ENCODE results near the gene CLIP4.

The CLIP4 gene

DNA sequence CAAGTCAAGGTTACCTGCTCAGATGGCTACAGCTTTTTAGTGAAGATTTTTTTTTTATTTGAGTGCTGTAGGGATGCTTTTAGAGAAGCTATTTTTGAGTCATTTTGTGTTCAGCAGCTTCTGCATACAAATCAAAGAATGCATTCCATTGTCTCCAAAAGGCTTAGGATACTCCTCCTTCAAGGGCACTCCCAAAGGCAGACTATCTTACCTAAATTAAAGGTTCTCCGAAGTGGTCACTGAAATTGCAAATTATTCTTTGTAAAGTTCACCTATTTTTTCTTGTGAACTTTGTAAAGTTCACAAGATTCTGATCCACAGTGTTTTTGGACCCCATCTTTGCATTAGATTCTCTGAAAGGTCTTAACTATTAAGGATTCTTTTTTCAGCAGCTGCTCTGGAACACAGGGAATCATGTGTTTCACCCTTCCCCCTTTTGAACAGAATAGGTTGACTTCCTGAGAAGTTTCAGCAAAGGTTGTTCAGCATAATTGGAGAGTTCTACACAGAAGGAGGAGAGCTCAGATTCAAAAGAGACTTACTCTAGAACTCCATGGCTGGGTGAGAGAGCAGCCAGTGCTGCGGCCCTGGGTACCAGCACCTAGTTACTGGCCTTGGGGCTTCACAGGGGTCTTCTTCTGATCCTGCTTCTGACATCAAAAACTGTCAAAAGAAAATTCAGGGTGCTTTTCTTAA lies 14.5 kb downstream of the CLIP4 start:
- in situ Hi-C loops (cut with MboI; ENCODE audit: low sequenced_read_pairs), result no loop called here

DNA sequence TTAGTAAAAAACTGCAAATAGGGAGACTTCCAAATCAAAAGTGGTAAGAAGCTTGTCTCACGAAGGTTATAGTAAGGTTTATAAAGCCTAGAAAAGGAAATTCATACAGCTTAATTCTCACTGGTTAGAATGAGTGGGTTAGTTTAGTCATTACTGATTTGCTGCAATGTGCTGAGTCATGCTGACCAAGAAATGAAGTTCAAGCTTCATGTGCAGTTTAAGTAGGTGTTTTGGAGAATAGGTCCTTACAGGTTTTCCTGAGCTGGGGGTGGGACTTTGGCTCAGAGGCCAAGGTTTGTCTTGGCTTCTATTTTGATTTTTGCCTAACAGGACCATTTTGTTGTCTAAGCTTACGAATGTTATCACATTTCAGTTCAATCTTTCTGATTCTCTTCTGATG lies 15.1 kb downstream of the CLIP4 start:
- in situ Hi-C loops (cut with MboI; ENCODE audit: low sequenced_read_pairs), result no loop called here

DNA sequence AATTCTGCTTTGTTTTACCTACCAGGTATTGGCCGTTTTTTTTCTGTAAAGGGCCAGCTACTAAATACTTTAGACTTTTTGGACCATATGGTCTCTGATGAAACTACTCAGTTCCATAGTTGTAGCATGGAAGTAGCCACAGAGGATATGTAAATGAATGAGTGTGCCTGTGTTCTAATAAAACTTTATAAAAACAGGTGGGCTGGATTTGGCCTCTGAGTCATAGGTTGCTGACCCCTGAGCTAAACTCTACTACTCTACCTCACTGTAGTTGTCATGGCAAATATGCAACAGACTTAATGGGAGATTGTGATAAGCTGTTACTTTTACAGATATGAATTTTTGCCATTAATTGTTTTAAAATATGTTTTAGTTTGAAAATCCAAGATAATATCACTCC lies 19.7 kb downstream of the CLIP4 start:
- in situ Hi-C loops (cut with MboI; ENCODE audit: low sequenced_read_pairs), result no loop called here

DNA sequence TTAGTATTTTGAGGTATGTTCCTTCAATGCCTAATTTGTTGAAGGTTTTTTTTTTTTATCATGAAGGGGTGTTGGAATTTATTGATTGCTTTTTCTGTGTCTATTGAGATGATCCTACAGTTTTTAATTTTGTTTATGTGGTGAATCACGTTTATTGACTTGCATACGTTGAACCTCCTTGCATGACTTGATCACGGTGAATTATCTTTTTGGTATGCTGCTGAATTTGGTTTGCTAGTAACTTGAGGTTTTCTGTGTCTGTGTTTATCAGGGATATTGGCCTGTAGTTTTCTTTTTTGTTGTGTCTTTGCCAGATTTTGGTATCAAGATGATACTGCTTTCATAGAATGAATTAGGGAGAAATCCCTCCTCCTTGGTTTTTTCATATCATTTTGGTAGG lies 23.9 kb downstream of the CLIP4 start:
- in situ Hi-C loops (cut with MboI; ENCODE audit: low sequenced_read_pairs), result no loop called here

DNA sequence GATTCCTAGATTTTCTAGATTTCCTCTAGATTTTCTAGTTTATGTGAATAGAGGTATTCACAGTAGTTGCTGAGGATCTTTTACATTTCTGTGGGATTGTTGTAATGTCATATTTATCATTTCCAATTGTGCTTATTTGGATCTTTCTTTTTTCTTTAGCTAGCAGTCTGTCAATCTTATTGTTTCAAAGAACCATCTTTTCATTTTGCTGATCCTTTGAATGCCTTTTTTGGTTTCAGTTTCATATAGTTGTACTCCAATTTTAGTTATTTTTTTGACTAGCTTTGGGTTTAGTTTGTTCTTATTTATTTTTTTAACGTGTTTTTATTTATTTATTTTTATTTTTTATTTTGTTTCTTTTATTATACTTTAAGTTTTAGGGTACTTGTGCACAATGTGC lies 24.5 kb downstream of the CLIP4 start:
- in situ Hi-C loops (cut with MboI; ENCODE audit: low sequenced_read_pairs), result no loop called here

DNA sequence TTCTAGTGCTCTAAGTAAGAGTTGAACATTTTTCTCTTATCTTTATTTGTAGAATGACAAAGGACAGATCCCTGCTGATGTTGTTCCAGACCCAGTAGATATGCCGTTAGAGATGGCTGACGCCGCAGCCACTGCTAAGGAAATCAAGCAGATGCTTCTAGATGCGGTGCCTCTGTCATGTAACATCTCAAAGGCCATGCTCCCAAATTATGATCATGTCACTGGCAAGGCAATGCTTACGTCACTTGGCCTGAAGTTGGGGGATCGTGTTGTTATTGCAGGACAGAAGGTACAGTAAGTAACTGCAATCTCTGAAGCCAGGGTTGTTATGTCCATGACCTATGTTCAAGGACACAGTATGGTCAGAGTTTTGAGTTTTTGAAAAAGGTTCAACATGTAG lies 28.4 kb downstream of the CLIP4 start:
- in situ Hi-C loops (cut with MboI; ENCODE audit: low sequenced_read_pairs), result no loop called here

DNA sequence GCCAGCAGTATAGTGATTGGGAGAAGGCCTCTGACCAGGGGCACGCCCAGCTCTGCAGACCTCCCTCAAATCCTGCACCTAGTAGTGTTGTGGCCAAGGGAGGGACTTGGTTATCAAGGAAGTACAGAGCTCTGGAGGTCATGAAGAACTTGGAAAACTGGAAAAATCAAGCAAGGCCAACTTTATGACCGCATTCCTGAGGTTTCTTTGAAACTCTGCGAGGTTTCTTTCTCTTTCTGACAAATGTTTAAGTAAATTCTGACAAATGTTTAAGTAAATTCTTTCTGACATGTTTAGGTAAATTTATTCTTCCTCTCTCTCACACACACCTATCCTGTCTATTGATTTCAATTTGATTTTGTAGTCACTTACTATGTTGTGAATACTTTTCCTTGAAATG lies 31.0 kb downstream of the CLIP4 start:
- in situ Hi-C loops (cut with MboI; ENCODE audit: low sequenced_read_pairs), result no loop called here

DNA sequence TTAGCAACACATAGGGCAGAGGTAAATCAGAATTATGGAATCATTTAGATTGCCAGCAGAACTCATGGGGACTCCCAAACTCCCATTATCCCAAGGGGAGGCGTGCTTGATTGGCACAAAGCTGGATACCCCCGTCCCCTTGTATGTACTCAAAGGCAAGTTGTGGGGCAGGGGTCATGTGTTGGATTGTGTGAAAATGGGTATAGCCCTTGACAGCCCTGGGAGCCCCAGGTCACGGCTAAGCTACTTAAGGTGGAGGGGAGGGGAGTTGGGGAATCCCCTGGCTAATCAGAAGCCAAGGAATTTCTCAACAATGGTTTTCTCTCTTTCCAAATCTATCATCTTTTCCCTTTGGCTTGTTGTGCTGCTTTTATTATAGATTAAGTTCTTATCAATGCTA lies 32.7 kb downstream of the CLIP4 start:
- in situ Hi-C loops (cut with MboI; ENCODE audit: low sequenced_read_pairs), result no loop called here

DNA sequence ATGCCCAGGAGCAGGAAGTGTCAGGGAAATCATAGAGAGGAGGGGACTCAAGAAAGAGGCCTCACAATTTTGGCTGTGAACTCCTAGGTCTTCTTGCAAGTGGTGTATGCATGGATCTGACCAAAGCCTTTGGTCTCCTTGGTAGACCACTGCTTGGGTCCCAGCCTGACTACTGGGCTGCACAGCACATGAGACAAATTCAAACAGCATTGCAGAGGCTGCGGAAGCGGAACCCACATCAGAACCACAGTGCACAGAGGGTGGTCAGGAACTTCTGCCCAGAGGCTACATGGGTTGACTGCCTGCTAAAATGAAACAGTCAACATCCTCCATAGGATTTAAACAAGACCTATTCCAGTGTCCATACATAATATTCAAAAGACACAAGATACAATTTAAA lies 39.4 kb downstream of the CLIP4 start:
- in situ Hi-C loops (cut with MboI; ENCODE audit: low sequenced_read_pairs), result no loop called here

DNA sequence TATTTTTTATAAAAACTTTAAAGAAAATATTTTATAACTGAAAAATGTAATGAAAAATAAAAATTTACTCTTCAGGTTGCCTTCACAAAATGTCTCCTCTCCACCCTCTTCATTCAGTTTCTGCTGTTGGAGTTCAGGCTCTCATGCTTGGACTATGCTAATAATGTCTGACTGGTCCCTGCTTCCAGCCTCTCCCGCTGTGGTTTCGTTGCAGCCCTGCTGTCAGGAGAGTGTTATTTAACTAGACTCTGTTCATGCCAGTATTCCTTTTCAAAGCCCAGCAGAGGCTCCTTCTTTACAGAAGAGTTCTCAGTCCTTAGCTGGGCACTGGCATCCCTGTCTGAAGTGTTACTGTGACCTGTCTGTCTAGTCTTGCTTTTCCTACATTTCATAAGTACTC lies 40.4 kb downstream of the CLIP4 start:
- in situ Hi-C loops (cut with MboI; ENCODE audit: low sequenced_read_pairs), result no loop called here

DNA sequence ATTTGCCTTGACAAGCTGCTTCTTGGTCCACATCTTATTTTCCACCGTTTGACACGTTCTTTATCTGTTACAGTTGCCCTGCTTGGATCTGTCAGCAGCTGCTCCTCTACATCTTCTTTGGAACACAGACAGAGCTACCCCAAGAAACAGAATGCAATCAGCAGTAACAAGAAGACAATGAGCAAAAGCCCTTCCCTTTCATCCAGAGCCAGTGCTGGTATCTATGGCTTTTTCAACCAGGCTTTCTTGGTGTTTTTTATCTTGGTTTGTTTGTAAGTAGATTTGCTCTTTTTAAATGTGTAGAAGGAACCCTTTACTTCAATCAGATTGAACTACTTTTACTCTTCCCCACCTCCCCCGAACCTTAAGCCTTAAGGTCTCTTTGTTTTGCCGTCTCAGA lies 41.9 kb downstream of the CLIP4 start:
- in situ Hi-C loops (cut with MboI; ENCODE audit: low sequenced_read_pairs), result no loop called here

DNA sequence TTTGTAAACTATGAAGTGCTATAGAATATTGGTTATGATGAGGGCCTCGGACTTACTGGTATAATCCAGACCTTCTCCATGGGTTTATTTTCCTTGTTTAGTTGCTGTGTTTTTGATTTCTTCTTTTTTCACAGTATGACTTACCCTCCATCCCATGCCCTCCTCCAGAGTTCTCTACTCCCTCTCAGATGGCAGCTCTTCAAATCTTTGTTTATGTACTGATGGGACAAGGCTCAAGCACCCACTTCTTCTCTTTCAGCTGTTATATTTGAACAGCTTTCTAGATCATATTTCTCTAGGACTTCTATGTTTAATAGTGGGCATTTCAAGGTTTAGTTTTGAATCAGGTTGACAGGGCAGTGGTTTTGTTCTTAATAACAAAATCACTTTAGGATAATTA lies 43.9 kb downstream of the CLIP4 start:
- in situ Hi-C loops (cut with MboI; ENCODE audit: low sequenced_read_pairs), result no loop called here

DNA sequence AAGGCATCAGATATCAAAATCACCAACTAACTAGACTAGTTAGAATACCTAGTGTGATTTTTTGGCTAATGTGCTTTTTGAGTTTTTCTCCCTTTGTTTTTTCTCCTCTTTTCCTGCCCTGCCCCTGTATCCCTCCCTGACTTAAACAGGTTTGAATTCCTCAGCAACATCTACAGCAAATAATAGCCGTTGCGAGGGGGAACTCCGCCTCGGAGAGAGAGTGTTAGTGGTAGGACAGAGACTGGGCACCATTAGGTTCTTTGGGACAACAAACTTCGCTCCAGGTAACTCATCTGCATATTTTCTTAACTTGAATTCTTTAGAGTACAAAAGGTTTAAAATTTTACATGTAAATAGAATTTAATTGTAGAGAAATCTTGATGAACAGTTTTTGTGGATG lies 45.0 kb downstream of the CLIP4 start:
- in situ Hi-C loops (cut with MboI; ENCODE audit: low sequenced_read_pairs), result no loop called here

DNA sequence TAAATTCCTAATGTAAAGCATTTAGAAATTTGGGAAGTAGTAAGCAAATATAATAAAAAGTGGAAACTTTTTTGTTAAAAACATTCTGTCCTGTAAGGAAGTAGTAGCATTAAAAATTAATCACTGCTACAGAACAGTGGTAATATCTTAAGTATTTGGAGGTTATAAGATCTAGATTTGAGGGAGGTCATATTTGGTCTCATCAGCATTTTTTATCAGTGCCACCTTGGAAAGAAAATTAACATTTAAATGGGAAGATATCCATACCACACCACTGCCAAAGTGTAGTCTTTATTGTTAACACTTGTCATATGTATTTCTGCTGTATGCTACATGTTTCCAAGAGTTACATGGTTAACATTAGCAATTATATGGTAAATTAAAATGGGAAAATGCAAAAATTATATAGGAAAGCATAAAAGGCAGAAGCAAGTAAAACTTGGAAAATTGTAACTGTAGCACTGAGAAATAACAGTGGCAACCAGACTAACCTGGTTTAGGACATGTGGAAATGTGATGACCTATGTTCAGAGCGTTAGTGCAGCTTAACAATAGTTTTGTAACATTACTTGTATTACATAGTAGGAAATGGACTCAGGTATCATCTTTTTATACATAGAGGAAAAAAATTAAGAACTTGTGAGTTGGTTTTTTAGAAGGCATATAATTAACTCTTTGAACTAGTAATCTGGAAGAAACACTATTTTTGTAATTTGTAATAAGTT lies 47.2 kb downstream of the CLIP4 start:
- in situ Hi-C loops (cut with MboI; ENCODE audit: low sequenced_read_pairs), result no loop called here

DNA sequence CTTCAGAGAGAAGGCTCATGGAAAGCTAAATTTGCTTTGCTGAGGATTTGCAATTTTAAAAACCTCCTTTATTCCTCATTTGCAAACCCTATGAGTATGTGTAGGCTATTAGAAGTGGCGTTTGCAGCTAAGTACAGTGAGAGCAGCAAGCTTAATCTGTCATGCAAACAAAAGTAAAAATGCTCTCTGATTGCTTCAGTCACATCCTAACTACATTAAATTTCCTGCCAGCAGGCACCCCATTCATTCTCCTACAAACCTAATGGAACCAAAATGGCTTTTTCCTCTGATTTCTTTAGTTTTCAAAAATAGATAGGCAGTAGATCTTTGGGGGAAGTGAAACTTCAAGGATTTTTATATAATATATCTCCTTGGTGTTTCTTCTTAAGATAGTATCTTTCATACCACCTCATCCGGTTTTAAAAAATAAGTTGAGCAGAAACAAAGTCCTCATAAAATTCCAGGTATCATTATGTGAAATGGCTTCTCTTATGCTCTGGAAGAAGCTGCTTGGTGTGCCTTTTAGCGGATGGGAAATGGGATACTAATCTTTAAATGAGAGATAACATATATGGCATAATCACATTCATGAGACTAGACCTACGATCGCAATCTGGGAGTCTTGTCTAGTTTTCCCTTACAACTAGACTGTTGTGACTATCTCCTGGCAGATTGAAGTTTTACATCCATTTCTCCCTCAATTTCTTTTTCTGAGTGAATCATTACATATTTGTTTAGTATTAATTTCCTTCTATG lies 49.1 kb downstream of the CLIP4 start:
- in situ Hi-C loops (cut with MboI; ENCODE audit: low sequenced_read_pairs), result no loop called here

DNA sequence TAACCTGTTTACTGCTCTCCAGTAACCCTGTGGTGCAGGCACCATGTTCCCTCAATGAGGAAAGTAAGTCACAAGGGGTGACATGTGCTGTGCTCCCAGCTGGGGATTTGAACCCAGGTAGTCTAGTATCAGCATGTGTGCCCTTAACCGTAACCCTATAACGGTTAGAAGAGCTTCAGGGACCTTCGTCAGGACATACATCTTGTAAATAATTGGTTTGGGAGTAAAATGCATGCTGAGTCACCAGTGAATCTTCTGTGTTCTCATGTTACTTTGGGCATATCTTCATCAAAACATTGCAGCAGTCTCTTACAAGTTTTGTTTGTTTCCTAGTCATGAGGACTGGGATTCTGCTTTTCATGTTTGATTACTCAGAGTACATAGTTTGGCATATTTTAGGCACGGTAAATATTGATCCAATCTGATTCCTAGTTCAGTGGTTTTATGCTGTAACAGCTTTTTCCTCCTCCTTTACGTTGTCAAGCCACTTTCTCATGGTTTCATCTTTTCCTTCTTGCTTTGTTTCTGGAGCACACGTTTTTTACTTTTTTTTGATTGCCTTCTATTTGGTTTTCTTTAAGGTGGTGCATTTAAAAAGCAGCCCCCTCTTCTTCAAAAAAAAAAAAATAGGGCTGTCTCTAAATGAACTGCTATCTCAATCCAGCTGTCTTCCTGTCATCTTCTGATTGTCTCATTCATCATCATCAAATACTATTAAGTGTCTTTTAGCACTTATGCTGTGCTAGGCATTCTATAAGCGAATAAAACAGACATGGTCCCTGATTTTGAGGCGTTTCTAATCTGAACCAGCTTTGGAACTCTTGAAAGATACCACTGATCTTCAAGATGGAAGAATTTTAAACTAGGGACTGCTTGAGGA lies 50.4 kb downstream of the CLIP4 start:
- in situ Hi-C loops (cut with MboI; ENCODE audit: low sequenced_read_pairs), result no loop called here

DNA sequence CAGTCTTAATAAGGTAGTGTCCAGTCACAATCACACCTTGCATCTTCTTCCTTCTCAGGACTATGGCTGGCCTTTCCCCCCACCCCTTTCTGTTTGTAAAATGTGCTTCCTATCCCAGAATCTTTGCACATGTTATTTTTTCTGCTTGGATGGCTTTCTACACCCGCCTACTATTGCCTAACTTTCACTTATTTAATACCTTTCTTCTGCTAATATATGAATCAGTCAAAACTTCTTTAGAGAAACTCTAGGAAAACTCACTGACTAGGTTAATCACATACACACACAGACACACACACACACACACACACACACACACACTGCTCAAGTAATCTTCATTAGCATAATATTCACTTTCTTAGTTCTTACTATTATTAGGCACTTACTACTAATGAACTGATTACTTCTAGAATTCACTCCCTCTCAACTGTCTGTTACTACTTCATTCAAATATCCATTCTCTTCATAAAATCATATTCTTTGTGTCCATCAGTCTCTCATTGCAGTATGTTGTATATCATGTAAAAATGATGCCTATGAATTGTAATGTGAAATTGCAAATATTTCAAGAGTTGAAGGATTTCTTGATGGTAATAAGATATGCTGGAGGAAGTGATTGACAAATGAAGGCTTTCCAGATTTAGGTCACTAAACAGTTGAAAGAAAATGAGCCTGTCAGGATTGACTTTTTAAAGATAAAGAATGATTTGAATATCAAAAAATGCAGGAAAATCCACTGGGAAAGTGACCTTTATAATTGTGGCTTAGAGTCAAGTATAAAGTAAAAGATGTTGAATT lies 51.2 kb downstream of the CLIP4 start:
- in situ Hi-C loops (cut with MboI; ENCODE audit: low sequenced_read_pairs), result no loop called here

DNA sequence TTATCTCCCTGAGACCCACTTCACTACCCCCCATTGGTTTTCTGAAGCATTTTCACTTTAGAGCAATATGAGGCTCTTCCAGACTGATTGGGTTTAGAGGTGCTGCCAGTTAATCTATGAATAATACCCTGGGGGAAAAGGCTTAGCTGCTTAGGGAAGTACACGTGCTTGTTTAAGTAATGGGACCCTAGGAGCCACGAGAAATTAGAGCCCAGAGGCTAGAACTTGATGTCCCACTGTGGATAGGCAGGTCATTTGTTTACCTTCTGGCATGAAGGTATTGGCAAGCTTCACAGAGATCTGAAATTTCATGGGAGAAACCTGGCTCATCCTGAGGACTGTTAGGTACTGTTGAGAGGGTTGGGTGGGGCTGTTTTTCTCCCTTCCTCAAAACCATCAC lies 59.7 kb downstream of the CLIP4 start:
- in situ Hi-C loops (cut with MboI; ENCODE audit: low sequenced_read_pairs), result no loop called here

DNA sequence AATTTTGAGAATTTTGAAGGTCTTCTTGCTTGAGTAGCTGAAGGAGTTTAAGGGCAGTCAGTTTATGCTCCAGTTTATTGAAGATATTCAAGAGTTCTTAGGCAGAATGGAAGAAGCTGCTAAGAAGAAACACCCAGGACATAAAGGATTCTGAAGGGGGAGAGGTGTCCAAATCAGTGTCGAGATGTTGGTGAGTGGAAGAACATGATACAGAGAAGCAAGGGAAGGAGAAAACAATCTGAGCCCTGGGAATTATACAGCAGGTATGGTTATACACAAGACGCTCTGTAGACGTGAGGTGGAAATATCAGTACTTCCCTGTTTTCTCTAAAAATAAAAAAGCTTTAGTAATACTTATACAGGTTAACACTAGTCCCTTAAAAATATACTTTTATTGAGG lies 60.1 kb downstream of the CLIP4 start:
- in situ Hi-C loops (cut with MboI; ENCODE audit: low sequenced_read_pairs), result no loop called here

DNA sequence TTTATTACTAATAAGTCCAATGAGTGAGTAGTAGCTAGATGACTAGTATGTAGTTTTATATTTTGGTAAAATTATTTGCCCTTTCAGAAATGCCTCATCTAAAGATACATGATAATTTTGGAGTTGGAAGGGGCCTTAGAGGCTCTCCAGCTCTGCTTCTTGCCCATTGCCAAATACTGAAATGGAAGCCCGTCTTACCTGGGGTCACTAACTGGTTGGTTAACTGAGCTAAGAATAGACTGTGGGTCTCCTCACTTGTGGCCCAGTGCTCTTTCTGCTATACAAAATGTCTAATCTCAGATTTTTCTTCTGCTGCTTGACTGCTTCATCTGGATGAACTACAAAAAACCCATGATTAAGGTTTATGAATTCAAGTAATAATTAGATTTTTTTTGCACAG lies 67.1 kb downstream of the CLIP4 start:
- in situ Hi-C loops (cut with MboI; ENCODE audit: low sequenced_read_pairs), result no loop called here

Measured in hTERT RPE-1 (cell line).